IMR-90 (cell line): ENCODE results near the gene CLDN19. TPM values are rescaled to one million over a fixed set of nuclear protein-coding genes. Genes with fewer than 3 reads are reported as not detected.
A peak's percentile ranks its signal among the peaks of the same experiment; 100 is the strongest.

Source experiments
- ATAC-seq: fragments of 200-7000 bp; cut with Tn5 transposase; 2 replicates; pipeline ENCODE4 v1.9.1; 2020; ENCODE audit warnings: low read depth, mild to moderate bottlenecking, moderate library complexity
- BruUV-seq: library from RNA; stranded (reverse); fragments of 400-500 nt; replicated peaks from 2 replicates; lab custom pipeline; 2021; lab: Mats Ljungman, UMichigan
- CTCF ChIA-PET: fragments of 300-600 bp; formaldehyde crosslinking; extraction: SDS; loops from one replicate; lab custom pipeline; 2021; ENCODE audit warnings: antibody characterized with exemption; lab: Yijun Ruan, JAX
- POLR2A ChIA-PET: fragments of 300-600 bp; sonication (Branson Sonifier 250); formaldehyde crosslinking; loops from one replicate; lab custom pipeline; 2022; ENCODE audit warnings: antibody characterized with exemption; ENCODE audit not compliant: unreplicated experiment; lab: Charles Lee
- DNase-seq: peaks from one replicate; pipeline ENCODE4 v3.0.0; 2013
- H2AFZ ChIP-seq: replicated peaks from 2 replicates; pipeline ENCODE3; 2013; ENCODE audit warnings: low read length, mild to moderate bottlenecking; ENCODE audit not compliant: poor library complexity
- H2AK5ac ChIP-seq: 2 replicates; pipeline ENCODE4 v1.6.1; 2013; ENCODE audit warnings: low read depth, low read length, inconsistent platforms
- H2AK9ac ChIP-seq: replicated peaks from 2 replicates; pipeline ENCODE3; 2013; ENCODE audit warnings: mild to moderate bottlenecking, low read depth, low read length, moderate library complexity; ENCODE audit not compliant: poor library complexity
- H2BK120ac ChIP-seq: 2 replicates; pipeline ENCODE4 v1.6.1; 2013; ENCODE audit warnings: low read depth, low read length, inconsistent platforms
- H2BK15ac ChIP-seq: 3 replicates; pipeline ENCODE4 v1.6.1; 2013; ENCODE audit warnings: low read depth, low read length, inconsistent platforms
- H2BK20ac ChIP-seq: 2 replicates; pipeline ENCODE4 v1.6.1; 2013; ENCODE audit warnings: low read depth, mild to moderate bottlenecking, inconsistent platforms, low read length, moderate library complexity
- H2BK5ac ChIP-seq: 2 replicates; pipeline ENCODE4 v1.6.1; 2013; ENCODE audit warnings: mild to moderate bottlenecking, low read depth, low read length, inconsistent platforms; ENCODE audit not compliant: poor library complexity, severe bottlenecking
- H3K14ac ChIP-seq: replicated peaks from 2 replicates; pipeline ENCODE4 v1.6.1; 2013; ENCODE audit warnings: low read depth, low read length, inconsistent platforms
- H3K18ac ChIP-seq: 2 replicates; pipeline ENCODE4 v1.6.1; 2013; ENCODE audit warnings: low read depth, low read length, control low read depth
- H3K23ac ChIP-seq: 2 replicates; pipeline ENCODE4 v1.6.1; 2013; ENCODE audit warnings: low read depth, low read length, inconsistent platforms
- H3K27ac ChIP-seq: 2 replicates; pipeline ENCODE4 v1.5.1; 2013; ENCODE audit warnings: mild to moderate bottlenecking, control low read depth, low read length; ENCODE audit not compliant: insufficient read depth
- H3K27me3 ChIP-seq: 2 replicates; pipeline ENCODE4 v1.6.1; 2013; ENCODE audit warnings: low read length; ENCODE audit not compliant: control insufficient read depth, insufficient read depth
- H3K36me3 ChIP-seq: 2 replicates; pipeline ENCODE4 v1.6.1; 2013; ENCODE audit warnings: low read length, mixed read lengths; ENCODE audit not compliant: control insufficient read depth, insufficient read depth
- H3K4ac ChIP-seq: 2 replicates; pipeline ENCODE4 v1.6.1; 2013; ENCODE audit warnings: low read depth, low read length, inconsistent platforms
- H3K4me1 ChIP-seq: 2 replicates; pipeline ENCODE4 v1.6.1; 2013; ENCODE audit warnings: low read length, mixed read lengths; ENCODE audit not compliant: control insufficient read depth, insufficient read depth
- H3K4me2 ChIP-seq: 2 replicates; pipeline ENCODE4 v1.6.1; 2013; ENCODE audit warnings: low read depth, mild to moderate bottlenecking, control low read depth, low read length, moderate library complexity
- H3K4me3 ChIP-seq: 2 replicates; pipeline ENCODE4 v1.5.1; 2013; ENCODE audit warnings: low read depth, mild to moderate bottlenecking, control low read depth, low read length, moderate library complexity; ENCODE audit not compliant: insufficient read depth
- H3K56ac ChIP-seq: 2 replicates; pipeline ENCODE4 v1.6.1; 2013; ENCODE audit warnings: low read length, inconsistent platforms; ENCODE audit not compliant: insufficient read depth; ENCODE audit errors: extremely low read depth
- H3K79me1 ChIP-seq, 2 experiments: 2 replicates each; pipeline ENCODE4 v1.6.1; 2013; ENCODE audit warnings: low read length in 2 of 2, inconsistent platforms in 1 of 2, low read depth in 1 of 2
- H3K9ac ChIP-seq: 2 replicates; pipeline ENCODE4 v1.6.1; 2013; ENCODE audit warnings: low read depth, low read length, control low read depth
- H3K9me1 ChIP-seq: 2 replicates; pipeline ENCODE4 v1.6.1; 2013; ENCODE audit warnings: low read length, inconsistent platforms; ENCODE audit not compliant: insufficient read depth
- H3K9me3 ChIP-seq: 2 replicates; pipeline ENCODE4 v1.6.1; 2013; ENCODE audit warnings: low read length; ENCODE audit not compliant: control insufficient read depth, insufficient read depth
- H4K20me1 ChIP-seq: 2 replicates; pipeline ENCODE4 v1.6.1; 2013; ENCODE audit warnings: low read length, inconsistent platforms; ENCODE audit not compliant: insufficient read depth
- H4K5ac ChIP-seq: 2 replicates; pipeline ENCODE4 v1.6.1; 2013; ENCODE audit warnings: mild to moderate bottlenecking, low read depth, low read length, control low read depth
- H4K8ac ChIP-seq, 2 experiments: 2 replicates each; pipeline ENCODE4 v1.6.1; 2013; ENCODE audit warnings: low read depth in 2 of 2, low read length in 2 of 2, control low read depth in 1 of 2, inconsistent platforms in 1 of 2
- H4K91ac ChIP-seq: 2 replicates; pipeline ENCODE4 v1.6.1; 2013; ENCODE audit warnings: low read depth, low read length, inconsistent platforms; ENCODE audit not compliant: insufficient read depth
- BHLHE40 ChIP-seq: fragments of 150-350 bp; IDR thresholded peaks from 2 replicates; pipeline ENCODE4 v1.6.1; 2016; ENCODE audit warnings: mild to moderate bottlenecking, low read depth, low read length
- CHD1 ChIP-seq: IDR thresholded peaks from 2 replicates; pipeline ENCODE4 v1.6.1; 2012; ENCODE audit warnings: low read depth, low read length, improper control_type of control experiment
- CTCF ChIP-seq: conservative IDR thresholded peaks from 2 replicates; pipeline ENCODE4 v1.5.1; 2012; ENCODE audit warnings: mild to moderate bottlenecking, low read depth, low read length, improper control_type of control experiment
- ELK1 ChIP-seq: fragments of 150-350 bp; IDR thresholded peaks from 2 replicates; pipeline ENCODE4 v1.6.1; 2016; ENCODE audit warnings: low read depth, mild to moderate bottlenecking, low read length, moderate library complexity, borderline replicate concordance
- FOS ChIP-seq: fragments of 150-350 bp; IDR thresholded peaks from 2 replicates; pipeline ENCODE4 v1.6.1; 2016; ENCODE audit warnings: low read depth, low read length
- MAZ ChIP-seq: IDR thresholded peaks from 2 replicates; pipeline ENCODE4 v1.6.1; 2012; ENCODE audit warnings: low read depth, mild to moderate bottlenecking, low read length, improper control_type of control experiment, moderate library complexity, borderline replicate concordance
- MXI1 ChIP-seq: IDR thresholded peaks from 2 replicates; pipeline ENCODE4 v1.6.1; 2012; ENCODE audit warnings: low read depth, mild to moderate bottlenecking, low read length, moderate library complexity, borderline replicate concordance
- NFE2L2 ChIP-seq: fragments of 150-350 bp; IDR thresholded peaks from 2 replicates; pipeline ENCODE4 v1.6.1; 2016; ENCODE audit warnings: low read depth, mild to moderate bottlenecking, low read length
- POLR2A ChIP-seq: IDR thresholded peaks from 2 replicates; pipeline ENCODE4 v1.6.1; 2012; ENCODE audit warnings: mild to moderate bottlenecking, low read depth, low read length
- RCOR1 ChIP-seq: IDR thresholded peaks from 2 replicates; pipeline ENCODE4 v1.6.1; 2012; ENCODE audit warnings: mild to moderate bottlenecking, low read length, improper control_type of control experiment; ENCODE audit not compliant: insufficient replicate concordance
- RFX5 ChIP-seq: IDR thresholded peaks from 2 replicates; pipeline ENCODE4 v1.8.0; 2012; ENCODE audit warnings: low read depth, mild to moderate bottlenecking, low read length, moderate library complexity
- SMC3 ChIP-seq: fragments of 150-350 bp; IDR thresholded peaks from 2 replicates; pipeline ENCODE4 v1.6.1; 2016; ENCODE audit warnings: low read depth, mild to moderate bottlenecking, antibody characterized with exemption, low read length, moderate library complexity
- WGBS, 2 experiments: methylation state at CpG; one replicate each; pipeline versions ENCODE4 v1.1.5 to v1.1.7; 2013; ENCODE audit warnings: missing lambda C conversion rate in 2 of 2; ENCODE audit not compliant: insufficient read length in 1 of 2; ENCODE audit errors: extremely low coverage in 2 of 2; 5-methylcytosine and 5-hydroxymethylcytosine counted together
- dilution Hi-C: fragments of 300-500 bp; cut with HindIII; formaldehyde crosslinking; loops from one replicate; pipeline ENCODE4 v1.14.3; 2018; ENCODE audit warnings: low sequenced_read_pairs; ENCODE audit not compliant: unreplicated experiment
- in situ Hi-C: fragments of 300-500 bp; cut with MboI; formaldehyde crosslinking; loops from 3 replicates; pipeline ENCODE4 v1.14.3; 2019; ENCODE audit warnings: low sequenced_read_pairs, inconsistent platforms, mixed read lengths
- intact Hi-C: fragments of 100-400 bp; cut with micrococcal nuclease; formaldehyde crosslinking; loops from 2 replicates; pipeline ENCODE4 v1.10.0; 2022
- polyA plus RNA-seq, 3 experiments: library from polyadenylated mRNA; depleted of rRNA; stranded (reverse); fragments of >200 nt; gene quantifications; 2 replicates each; pipeline ENCODE4 v1.2.3, GENCODE V29; 2012; ENCODE audit warnings: low replicate concordance in 1 of 3
- total RNA-seq: library from RNA; depleted of rRNA; stranded (reverse); fragments of >200 nt; gene quantifications from 2 replicates; pipeline ENCODE4 v1.2.3, GENCODE V29; 2012
- TF ChIP-seq, protein P1 (sequence below): fragments of 150-350 bp; IDR thresholded peaks from 2 replicates; pipeline ENCODE4 v1.6.1; 2017; ENCODE audit warnings: mild to moderate bottlenecking, antibody characterized with exemption, low read length, low read depth

Gene CLDN19
- total and polyA plus RNA-seq, 2 of the 4 experiments (the other 2 are of a cell fraction), result not detected

GRCh38 chr1:42746436-42747105, 6.5 kb upstream of the CLDN19 start:
- Histone ChIP-seq H3K4me2 (no peak overlapping the region), H2BK20ac (no peak overlapping the region), H3K9me3 (no peaks in the 10 kb centered on the region), H3K18ac (no peak overlapping the region), H3K4ac (no peak overlapping the region), H2BK120ac (no peak overlapping the region), H3K9me1 (peaks cover 5% of the 10 kb centered on the region; the same call in 1 of the 2 replicates), H2BK15ac (no peak overlapping the region), H2AK5ac (no peak overlapping the region), H4K91ac (no peak overlapping the region), H4K8ac (no peak overlapping the region), H3K23ac (no peak overlapping the region), H3K4me1 (no peaks in the 10 kb centered on the region), H3K27ac (no peak overlapping the region), H2BK5ac (no peak overlapping the region), H3K79me1 (peaks cover 0 to 5% of the 10 kb centered on the region in 2 experiments; a peak in 3 of 4 replicates), H3K9ac (no peak overlapping the region), H3K4me3 (no peak overlapping the region), H3K56ac (no peak overlapping the region), H3K36me3 (peaks cover 47% of the 10 kb centered on the region), H2AK9ac (peak overlapping the region; percentile 76), H4K5ac (no peak overlapping the region), H2AFZ (no peak overlapping the region), H3K14ac (no peak overlapping the region), H3K27me3 (no peaks in the 10 kb centered on the region), H4K20me1 (peaks cover 18% of the 10 kb centered on the region)
- no peak for ATAC-seq
- in situ Hi-C loops (no loop called here), intact Hi-C loops (loop anchor here (1.0 kb wide), 1 partner anchor 168 kb away; no protein-coding TSS in a partner anchor), dilution Hi-C loops (no loop called here)
- TF ChIP-seq CTCF (no peak), BHLHE40 (no peak), NFE2L2 (no peak), FOS (no peak), CHD1 (no peak), ELK1 (no peak), RFX5 (no peak), SMC3 (no peak), MAZ (no peak), MXI1 (no peak), POLR2A (no peak), RCOR1 (no peak)
- TF ChIP-seq, protein P1, sequence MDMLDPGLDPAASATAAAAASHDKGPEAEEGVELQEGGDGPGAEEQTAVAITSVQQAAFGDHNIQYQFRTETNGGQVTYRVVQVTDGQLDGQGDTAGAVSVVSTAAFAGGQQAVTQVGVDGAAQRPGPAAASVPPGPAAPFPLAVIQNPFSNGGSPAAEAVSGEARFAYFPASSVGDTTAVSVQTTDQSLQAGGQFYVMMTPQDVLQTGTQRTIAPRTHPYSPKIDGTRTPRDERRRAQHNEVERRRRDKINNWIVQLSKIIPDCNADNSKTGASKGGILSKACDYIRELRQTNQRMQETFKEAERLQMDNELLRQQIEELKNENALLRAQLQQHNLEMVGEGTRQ, result no peak
- WGBS, 2 experiments, result 97% methylated on average over 6 of the region's 12 CpGs; no CpG with 5 or more reads in 1 of the 2 experiments
- CTCF ChIA-PET, result interaction anchor here (0.9 to 1.1 kb wide), 2 partner anchors 18 to 45 kb away, joined by 3 read pairs; no protein-coding TSS in a partner anchor
- POLR2A ChIA-PET, result no interaction called here
- no peak for DNase-seq
- no TSS peak for BruUV-seq
